Measurements from ENCODE around the gene FAT2. TPM values are rescaled to one million over a fixed set of nuclear protein-coding genes. Genes with fewer than 3 reads are reported as not detected.

Gene FAT2
- total RNA-seq, 1 donor from 2014 or later: 2.8 TPM

- DNase-seq (ENCODE audit: low spot score in 2 of 2, unreplicated experiment in 2 of 2): no peak
- Mint-ChIP-seq H3K27ac (no peak overlapping the region), H3K27me3 (ENCODE audit: low read depth) (no peaks in the 10 kb centered on the region), H3K36me3 (no peaks in the 10 kb centered on the region), H3K4me1 (peaks cover 43% of the 10 kb centered on the region), H3K4me3 (no peak overlapping the region), H3K9me3 (no peaks in the 10 kb centered on the region)
- no peak for TF ChIP-seq CTCF (IDR thresholded peaks at IDR 0.05; ENCODE audit: unreplicated experiment)
Observed at GRCh38 chr5:151618907-151619306, 27.8 kb upstream of the FAT2 start.

- DNase-seq (ENCODE audit: low spot score in 2 of 2, unreplicated experiment in 2 of 2): no peak
- Mint-ChIP-seq H3K9me3 (no peaks in the 10 kb centered on the region), H3K36me3 (no peaks in the 10 kb centered on the region), H3K27me3 (ENCODE audit: low read depth) (no peaks in the 10 kb centered on the region), H3K27ac (no peak overlapping the region), H3K4me3 (no peak overlapping the region), H3K4me1 (peaks cover 51% of the 10 kb centered on the region)
- no peak for TF ChIP-seq CTCF (IDR thresholded peaks at IDR 0.05; ENCODE audit: unreplicated experiment)
Observed at GRCh38 chr5:151617841-151618710, 26.9 kb upstream of the FAT2 start.

- no peak for TF ChIP-seq CTCF (IDR thresholded peaks at IDR 0.05; ENCODE audit: unreplicated experiment)
- H3K27me3 Mint-ChIP-seq (ENCODE audit: low read depth): no peaks in the 10 kb centered on the region
- no peak overlapping the region for H3K27ac Mint-ChIP-seq
- H3K4me1 Mint-ChIP-seq: peaks cover 54% of the 10 kb centered on the region
- H3K9me3 Mint-ChIP-seq: no peaks in the 10 kb centered on the region
- DNase-seq (ENCODE audit: low spot score in 2 of 2, unreplicated experiment in 2 of 2): no peak
- no peak overlapping the region for H3K4me3 Mint-ChIP-seq
- H3K36me3 Mint-ChIP-seq: no peaks in the 10 kb centered on the region
Observed at GRCh38 chr5:151617383-151617840, 26.3 kb upstream of the FAT2 start.

- no peaks in the 10 kb centered on the region for H3K27me3 Mint-ChIP-seq (ENCODE audit: low read depth)
- no peaks in the 10 kb centered on the region for H3K36me3 Mint-ChIP-seq
- no peaks in the 10 kb centered on the region for H3K9me3 Mint-ChIP-seq
- no peak for DNase-seq (ENCODE audit: low spot score in 2 of 2, unreplicated experiment in 2 of 2)
- H3K4me1 Mint-ChIP-seq: peaks cover 45% of the 10 kb centered on the region
- TF ChIP-seq CTCF (IDR thresholded peaks at IDR 0.05; ENCODE audit: unreplicated experiment): no peak
- H3K27ac Mint-ChIP-seq: peak overlapping the region; percentile 44
- no peak overlapping the region for H3K4me3 Mint-ChIP-seq
Observed at GRCh38 chr5:151615431-151615830, 24.3 kb upstream of the FAT2 start.

- no peak for TF ChIP-seq CTCF (IDR thresholded peaks at IDR 0.05; ENCODE audit: unreplicated experiment)
- no peaks in the 10 kb centered on the region for H3K36me3 Mint-ChIP-seq
- H3K4me3 Mint-ChIP-seq: no peak overlapping the region
- peaks cover 36% of the 10 kb centered on the region for H3K4me1 Mint-ChIP-seq
- H3K27me3 Mint-ChIP-seq (ENCODE audit: low read depth): no peaks in the 10 kb centered on the region
- no peak for DNase-seq (ENCODE audit: low spot score in 2 of 2, unreplicated experiment in 2 of 2)
- no peak overlapping the region for H3K27ac Mint-ChIP-seq
- no peaks in the 10 kb centered on the region for H3K9me3 Mint-ChIP-seq
Observed at GRCh38 chr5:151614565-151614964, 23.4 kb upstream of the FAT2 start.
